ENCODE results near the gene ELOVL3.

DNA sequence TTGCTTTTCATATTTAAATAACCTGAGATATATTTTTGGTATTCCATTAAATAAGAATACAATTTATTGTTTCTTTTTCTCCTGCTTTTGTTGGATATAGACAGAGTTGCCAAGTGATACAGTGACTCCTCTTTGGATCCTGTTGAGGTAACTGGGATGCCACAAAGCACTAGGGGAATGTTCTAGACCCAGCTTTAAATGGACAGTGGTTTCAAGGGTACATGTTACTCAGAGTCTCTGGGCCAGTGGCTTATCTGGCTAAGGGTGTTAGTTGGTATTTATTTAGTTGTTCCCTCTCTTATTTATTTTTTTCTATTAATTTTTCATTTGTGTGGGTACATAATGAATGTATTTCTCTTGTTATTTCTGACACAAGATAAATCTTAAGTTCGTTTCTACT, 28.3 kb downstream of the ELOVL3 start:
- TF ChIP-seq, protein P1, sequence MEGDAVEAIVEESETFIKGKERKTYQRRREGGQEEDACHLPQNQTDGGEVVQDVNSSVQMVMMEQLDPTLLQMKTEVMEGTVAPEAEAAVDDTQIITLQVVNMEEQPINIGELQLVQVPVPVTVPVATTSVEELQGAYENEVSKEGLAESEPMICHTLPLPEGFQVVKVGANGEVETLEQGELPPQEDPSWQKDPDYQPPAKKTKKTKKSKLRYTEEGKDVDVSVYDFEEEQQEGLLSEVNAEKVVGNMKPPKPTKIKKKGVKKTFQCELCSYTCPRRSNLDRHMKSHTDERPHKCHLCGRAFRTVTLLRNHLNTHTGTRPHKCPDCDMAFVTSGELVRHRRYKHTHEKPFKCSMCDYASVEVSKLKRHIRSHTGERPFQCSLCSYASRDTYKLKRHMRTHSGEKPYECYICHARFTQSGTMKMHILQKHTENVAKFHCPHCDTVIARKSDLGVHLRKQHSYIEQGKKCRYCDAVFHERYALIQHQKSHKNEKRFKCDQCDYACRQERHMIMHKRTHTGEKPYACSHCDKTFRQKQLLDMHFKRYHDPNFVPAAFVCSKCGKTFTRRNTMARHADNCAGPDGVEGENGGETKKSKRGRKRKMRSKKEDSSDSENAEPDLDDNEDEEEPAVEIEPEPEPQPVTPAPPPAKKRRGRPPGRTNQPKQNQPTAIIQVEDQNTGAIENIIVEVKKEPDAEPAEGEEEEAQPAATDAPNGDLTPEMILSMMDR (IDR thresholded peaks at IDR 0.05; ENCODE audit: insufficient read depth, low read length, poor library complexity, severe bottlenecking) = no peak
- TF ChIP-seq EZH2phosphoT487 (conservative IDR thresholded peaks at IDR 0.05; ENCODE audit: low read length) = no peak
